MCF 10A (cell line): ENCODE measurements around the gene DEFB131B. TPM values are rescaled to one million over a fixed set of nuclear protein-coding genes. Genes with fewer than 3 reads are reported as not detected.
A peak's percentile ranks its signal among the peaks of the same experiment; 100 is the strongest.

ENCODE experiments used
- BruUV-seq: library from RNA; stranded (reverse); fragments of 400-500 nt; replicated peaks from 2 replicates; lab custom pipeline; 2021; lab: Mats Ljungman, UMichigan
- CTCF ChIA-PET: fragments of 300-600 bp; sonication (Branson Sonifier 250); formaldehyde crosslinking; extraction: SDS; loops from one replicate; lab custom pipeline; 2021; ENCODE audit warnings: antibody characterized with exemption, inconsistent platforms; lab: Yijun Ruan, JAX
- POLR2A ChIA-PET: fragments of 300-600, 350-650 bp; sonication (Branson Sonifier 250); formaldehyde crosslinking; extraction: SDS; loops from one replicate; lab custom pipeline; 2020; ENCODE audit warnings: antibody characterized with exemption, inconsistent platforms; lab: Yijun Ruan, JAX
- DNase-seq: peaks from one replicate; pipeline ENCODE4 v3.0.0-alpha.2; 2018; ENCODE audit not compliant: unreplicated experiment
- H3K27ac Mint-ChIP-seq: one replicate; pipeline ENCODE4 v1.8.0; 2022; ENCODE audit warnings: mild to moderate bottlenecking, low read depth, mixed read lengths; ENCODE audit not compliant: unreplicated experiment
- H3K27me3 Mint-ChIP-seq: one replicate; pipeline ENCODE4 v1.8.0; 2022; ENCODE audit warnings: mixed read lengths; ENCODE audit not compliant: insufficient read depth, unreplicated experiment
- H3K36me3 Mint-ChIP-seq: one replicate; pipeline ENCODE4 v1.8.0; 2022; ENCODE audit warnings: mild to moderate bottlenecking, moderate library complexity, mixed read lengths; ENCODE audit not compliant: insufficient read depth, unreplicated experiment
- H3K4me1 Mint-ChIP-seq: one replicate; pipeline ENCODE4 v1.8.0; 2022; ENCODE audit warnings: mixed read lengths; ENCODE audit not compliant: insufficient read depth, unreplicated experiment
- H3K4me3 Mint-ChIP-seq: one replicate; pipeline ENCODE4 v1.8.0; 2022; ENCODE audit warnings: mild to moderate bottlenecking, moderate library complexity, mixed read lengths; ENCODE audit not compliant: unreplicated experiment
- H3K9me3 Mint-ChIP-seq: one replicate; pipeline ENCODE4 v1.8.0; 2022; ENCODE audit warnings: mixed read lengths; ENCODE audit not compliant: unreplicated experiment
- CTCF ChIP-seq: fragments of 200-600 bp; IDR thresholded peaks from one replicate; pipeline ENCODE4 v1.8.0; 2022; ENCODE audit warnings: antibody characterized with exemption, mild to moderate bottlenecking; ENCODE audit not compliant: unreplicated experiment
- intact Hi-C: fragments of 100-400 bp; cut with micrococcal nuclease; formaldehyde crosslinking; loops from 2 replicates; pipeline ENCODE4 v1.14.1; 2022
- total RNA-seq: library from RNA; stranded (reverse); gene quantifications from 2 replicates; pipeline ENCODE4 v1.2.3, GENCODE V29; 2022

The DEFB131B gene
- total RNA-seq, 1 experiment from 2014 or later = not detected

- no peak for DNase-seq
- H3K9me3 Mint-ChIP-seq = no peaks in the 10 kb centered on the region
These were observed 52.4 kb downstream of the DEFB131B start for GRCh38 chr11:71930556-71931244.

GRCh38 chr11:71931245-71931602 is 53.0 kb downstream of the DEFB131B start:
- H3K4me1 Mint-ChIP-seq = peaks cover 30% of the 10 kb centered on the region
- no peaks in the 10 kb centered on the region for H3K36me3 Mint-ChIP-seq
- POLR2A ChIA-PET = interaction anchor here (4.4 kb wide), 1 partner anchor 13 kb away, joined by 28 read pairs; no protein-coding TSS in a partner anchor
- no peak overlapping the region for H3K27ac Mint-ChIP-seq
- no peaks in the 10 kb centered on the region for H3K9me3 Mint-ChIP-seq
- no peak for TF ChIP-seq CTCF
- intact Hi-C loops = no loop called here
- no TSS peak for BruUV-seq
- no peak for DNase-seq
- H3K27me3 Mint-ChIP-seq = no peaks in the 10 kb centered on the region
- CTCF ChIA-PET = interaction anchor here (0.6 to 1.1 kb wide), 3 partner anchors 12 to 469 kb away, joined by 3 read pairs; no protein-coding TSS in a partner anchor
- no peak overlapping the region for H3K4me3 Mint-ChIP-seq

More at GRCh38 chr11:71930556-71931244, 52.4 kb downstream of the DEFB131B start:
- Mint-ChIP-seq H3K27me3 (no peaks in the 10 kb centered on the region), H3K36me3 (peaks cover 2% of the 10 kb centered on the region), H3K4me1 (peaks cover 30% of the 10 kb centered on the region), H3K27ac (no peak overlapping the region), H3K4me3 (peak overlapping the region; percentile 91)
- ChIA-PET CTCF (interaction anchor here (0.6 to 1.5 kb wide), 4 partner anchors 12 to 469 kb away, joined by 3 to 7 read pairs (median 3); no protein-coding TSS in a partner anchor), POLR2A (interaction anchor here (1.2 to 4.4 kb wide), 2 partner anchors 7 to 13 kb away, joined by 4 to 28 read pairs; no protein-coding TSS in a partner anchor)
- no peak for TF ChIP-seq CTCF
- BruUV-seq = no TSS peak
- intact Hi-C loops = no loop called here

DNA sequence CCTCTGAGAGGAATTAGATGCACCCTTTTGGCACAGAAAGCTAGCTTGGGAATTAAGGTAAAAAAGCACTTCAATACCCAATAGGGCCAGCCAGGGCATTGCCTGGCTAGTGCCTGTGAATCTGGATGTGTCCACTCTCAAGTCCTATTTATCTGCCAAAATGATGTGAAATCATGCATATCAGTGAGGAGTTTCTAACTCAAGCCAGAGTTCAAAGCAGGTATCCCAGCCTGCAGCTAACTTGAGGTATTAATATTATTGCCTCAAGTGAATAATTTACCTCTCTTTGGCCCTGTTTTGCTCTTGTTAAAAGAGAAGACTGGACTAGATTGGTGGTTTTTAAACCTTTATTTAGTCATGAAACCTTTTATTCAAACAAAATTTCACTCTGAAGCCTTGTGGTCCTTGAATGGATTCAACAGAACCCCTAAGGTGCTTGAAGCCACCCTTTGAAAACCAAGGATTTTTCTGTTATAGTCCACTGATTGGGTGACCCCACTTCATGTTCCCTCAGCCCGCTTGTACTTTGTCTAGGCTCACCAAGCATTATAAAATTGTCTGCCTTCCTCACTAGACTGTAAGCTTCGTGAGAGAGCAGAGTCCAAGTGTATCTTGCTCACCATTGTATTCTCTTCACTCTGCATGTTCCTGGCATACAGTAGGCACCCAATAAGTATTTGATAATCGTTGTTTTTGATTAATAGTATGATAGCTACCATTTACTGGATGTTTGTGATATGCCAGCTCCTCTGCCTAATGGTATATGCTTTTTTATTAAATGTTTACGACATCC is 55.1 kb downstream of the DEFB131B start:
- Mint-ChIP-seq H3K27ac (no peak overlapping the region), H3K9me3 (no peaks in the 10 kb centered on the region), H3K36me3 (peaks cover 7% of the 10 kb centered on the region), H3K4me3 (no peak overlapping the region), H3K4me1 (peaks cover 30% of the 10 kb centered on the region), H3K27me3 (no peaks in the 10 kb centered on the region)
- intact Hi-C loops = no loop called here
- DNase-seq = no peak
- no TSS peak for BruUV-seq
- no peak for TF ChIP-seq CTCF
- POLR2A ChIA-PET = no interaction called here
- CTCF ChIA-PET = interaction anchor here (0.6 kb wide), 1 partner anchor 501 kb away, joined by 3 read pairs; the partner anchor contains the start of gene CLPB

Other genes starting within 250 kb of the DEFB131B start
- not detected in 2 replicates for gene DEFB108B, start 45.3 kb upstream of the DEFB131B start, total RNA-seq
- gene XNDC1N, start 50.1 kb downstream of the DEFB131B start, total RNA-seq = 5.9 and 8.4 TPM in 2 replicates
- 27.8 and 29.8 TPM in 2 replicates for gene RNF121, start 50.6 kb downstream of the DEFB131B start, total RNA-seq
- gene IL18BP, start 120.5 kb downstream of the DEFB131B start, total RNA-seq = 5.1 and 8.2 TPM in 2 replicates
- 109 and 113 TPM in 2 replicates for gene NUMA1, start 202.1 kb downstream of the DEFB131B start, total RNA-seq
- 9.3 and 9.5 TPM in 2 replicates for gene LRRC51, start 202.4 kb downstream of the DEFB131B start, total RNA-seq
- gene LAMTOR1, start 224.8 kb downstream of the DEFB131B start, total RNA-seq = 76.9 and 82.4 TPM in 2 replicates
- not detected in 2 replicates for gene TOMT, start 227.5 kb downstream of the DEFB131B start, total RNA-seq
- 52.2 and 63.6 TPM in 2 replicates for gene ANAPC15, start 234.2 kb downstream of the DEFB131B start, total RNA-seq